Gastrocnemius medialis (tissue), 4 donors: Measurements from ENCODE around the gene GNAQ. TPM values are rescaled to one million over a fixed set of nuclear protein-coding genes. Genes with fewer than 3 reads are reported as not detected.
A peak's percentile ranks its signal among the peaks of the same experiment; 100 is the strongest.

Experiments
- ATAC-seq, 2 donors: fragments of 150-250 bp; one replicate each; pipeline ENCODE4 v1.9.1; 2016
- DNase-seq, 2 donors: peaks; one replicate each; pipeline ENCODE4 v3.0.0-alpha.2; 2019
- H3K27ac ChIP-seq, 4 donors: fragments of 200-600 bp; sonication (generic); 1 replicate in 1 of 4; 2 replicates in 3 of 4; pipeline ENCODE4 v1.5.1; 2016 to 2018; ENCODE audit warnings: mild to moderate bottlenecking in 2 of 4, moderate library complexity in 1 of 4
- H3K27me3 ChIP-seq, 3 donors: fragments of 200-600 bp; sonication (generic) in 2 of 3; 1 replicate in 1 of 3; 2 replicates in 2 of 3; pipeline versions ENCODE4 v1.5.1 to v1.6.0; 2016 to 2019; ENCODE audit warnings: mild to moderate bottlenecking in 1 of 3, moderate library complexity in 1 of 3
- H3K36me3 ChIP-seq, 2 donors: fragments of 200-600 bp; sonication (generic) in 1 of 2; one replicate each; pipeline ENCODE4 v1.5.1; 2017 to 2018
- H3K4me1 ChIP-seq, 2 donors: fragments of 200-600 bp; sonication (generic) in 1 of 2; one replicate each; pipeline ENCODE4 v1.5.1; 2016 to 2017; ENCODE audit warnings: mild to moderate bottlenecking in 2 of 2
- H3K4me3 ChIP-seq, 4 donors: fragments of 200-600 bp; sonication (generic) in 3 of 4; 1 replicate in 1 of 4; 2 replicates in 3 of 4; pipeline ENCODE4 v1.5.1; 2016 to 2019; ENCODE audit warnings: mild to moderate bottlenecking in 2 of 4
- H3K9me3 ChIP-seq, 3 donors: fragments of 200-600 bp; sonication (generic) in 2 of 3; 1 replicate in 1 of 3; 2 replicates in 2 of 3; pipeline ENCODE4 v1.5.1; 2016 to 2019
- CTCF ChIP-seq, 5 experiments: fragments of 450-650 bp in 3 of 5; fragments of 200-600 bp in 2 of 5; sonication (generic) in 2 of 5; IDR thresholded peaks in 4 of 5; conservative IDR thresholded peaks in 1 of 5; 1 replicate in 4 of 5; 2 replicates in 1 of 5; pipeline ENCODE4 v1.5.1; 2016 to 2019; ENCODE audit warnings: antibody characterized with exemption in 5 of 5, mild to moderate bottlenecking in 3 of 5, moderate library complexity in 3 of 5
- POLR2A ChIP-seq, 2 donors: fragments of 450-650 bp; IDR thresholded peaks; one replicate each; pipeline ENCODE4 v1.6.1; 2017; ENCODE audit warnings: antibody characterized with exemption in 2 of 2, mild to moderate bottlenecking in 2 of 2, moderate library complexity in 2 of 2
- in situ Hi-C, 4 donors: fragments of 200-750 bp; cut with MboI; loops; one replicate each; pipeline versions ENCODE4 v1.15.0 to v1.8.0; 2017; ENCODE audit warnings: low sequenced_read_pairs in 4 of 4
- intact Hi-C: fragments of 100-400 bp; cut with DNase I; formaldehyde crosslinking; loops from one replicate; pipeline ENCODE4 v1.15.1; 2023; ENCODE audit warnings: low total_unique reads
- total RNA-seq, 4 donors: library from RNA; depleted of rRNA; stranded (reverse); fragments of >200 nt; gene quantifications; one replicate each; pipeline versions ENCODE4 v1.1.0 to v1.2.3, GENCODE V29; 2016

GNAQ gene
- total RNA-seq, 4 donors from 2014 or later, result 11.3 to 25.9 (median 18.7) TPM

- intact Hi-C loops, result loop anchor here (2.0 to 10.0 kb wide), 3 partner anchors 42 to 228 kb away; partner anchors contain the start of gene GNAQ
- Histone ChIP-seq H3K4me3 (no peak overlapping the region), H3K9me3 (no peaks in the 10 kb centered on the region), H3K4me1 (peaks cover 17 to 30% of the 10 kb centered on the region in 2 donors), H3K27me3 (no peaks in the 10 kb centered on the region), H3K36me3 (no peaks in the 10 kb centered on the region), H3K27ac (peak overlapping the region; percentile 62 to 76 (median 68))
- DNase-seq (peak; percentile 28 to 37), ATAC-seq (peak; percentile 93 to 96)
- in situ Hi-C loops, result no loop called here
- TF ChIP-seq POLR2A (IDR thresholded peaks at IDR 0.05), result no peak
- TF ChIP-seq CTCF (IDR thresholded peaks at IDR 0.05 in 4 of 5, conservative IDR thresholded peaks at IDR 0.05 in 1 of 5), result peak in 2 of 5 experiments; percentile 11 to 18
These were observed 224.3 kb downstream of the GNAQ start for GRCh38 chr9:77807281-77807683.

DNA sequence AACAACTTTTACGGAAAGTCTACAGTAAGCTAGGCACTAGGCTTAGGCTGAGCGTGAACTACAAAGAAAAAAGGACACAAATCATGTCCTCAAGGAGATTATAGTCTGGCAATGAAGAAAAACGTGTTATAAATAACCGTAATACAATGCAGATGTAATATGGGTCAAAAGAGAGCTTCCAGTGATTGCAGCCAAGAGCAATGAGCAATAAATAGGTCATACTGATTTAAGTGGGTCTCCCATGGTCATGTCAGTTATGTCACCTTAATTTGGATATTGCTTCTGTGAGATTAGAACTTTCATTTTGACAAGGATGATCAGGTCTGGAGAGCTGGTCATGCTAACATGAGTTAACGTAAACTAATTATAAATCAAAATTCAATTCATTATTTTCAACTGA is 224.9 kb downstream of the GNAQ start:
- in situ Hi-C loops, result no loop called here
- TF ChIP-seq POLR2A (IDR thresholded peaks at IDR 0.05) (no peak), CTCF (IDR thresholded peaks at IDR 0.05 in 4 of 5, conservative IDR thresholded peaks at IDR 0.05 in 1 of 5) (no peak)
- peaks cover 17 to 30% of the 10 kb centered on the region in 2 donors for H3K4me1 ChIP-seq
- no peak overlapping the region for H3K4me3 ChIP-seq
- DNase-seq (no peak), ATAC-seq (no peak)
- intact Hi-C loops, result loop anchor here (2.0 to 10.0 kb wide), 3 partner anchors 42 to 228 kb away; partner anchors contain the start of gene GNAQ
- H3K36me3 ChIP-seq, result no peaks in the 10 kb centered on the region
- no peaks in the 10 kb centered on the region for H3K9me3 ChIP-seq
- H3K27ac ChIP-seq, result peak overlapping the region; percentile 62 to 76 (median 68)
- H3K27me3 ChIP-seq, result no peaks in the 10 kb centered on the region

GRCh38 chr9:77805810-77806209 is 225.8 kb downstream of the GNAQ start:
- TF ChIP-seq CTCF (IDR thresholded peaks at IDR 0.05 in 4 of 5, conservative IDR thresholded peaks at IDR 0.05 in 1 of 5) (no peak), POLR2A (IDR thresholded peaks at IDR 0.05) (no peak)
- no peaks in the 10 kb centered on the region for H3K36me3 ChIP-seq
- intact Hi-C loops, result loop anchor here (2.0 to 10.0 kb wide), 3 partner anchors 43 to 229 kb away; partner anchors contain the start of gene GNAQ
- H3K27me3 ChIP-seq, result no peaks in the 10 kb centered on the region
- no peak overlapping the region for H3K4me3 ChIP-seq
- in situ Hi-C loops, result no loop called here
- no peaks in the 10 kb centered on the region for H3K9me3 ChIP-seq
- no peak for ATAC-seq
- no peak for DNase-seq
- no peak overlapping the region for H3K27ac ChIP-seq
- peaks cover 17 to 30% of the 10 kb centered on the region in 2 donors for H3K4me1 ChIP-seq

- H3K36me3 ChIP-seq, result no peaks in the 10 kb centered on the region
- no peak overlapping the region for H3K27ac ChIP-seq
- ATAC-seq (no peak), DNase-seq (no peak)
- TF ChIP-seq POLR2A (IDR thresholded peaks at IDR 0.05) (no peak), CTCF (IDR thresholded peaks at IDR 0.05 in 4 of 5, conservative IDR thresholded peaks at IDR 0.05 in 1 of 5) (no peak)
- no peaks in the 10 kb centered on the region for H3K27me3 ChIP-seq
- in situ Hi-C loops, result no loop called here
- H3K4me3 ChIP-seq, result no peak overlapping the region
- intact Hi-C loops, result loop anchor here (10.0 kb wide), 1 partner anchor 231 kb away; the partner anchor contains the start of gene GNAQ
- H3K9me3 ChIP-seq, result no peaks in the 10 kb centered on the region
- H3K4me1 ChIP-seq, result peaks cover 17 to 28% of the 10 kb centered on the region in 2 donors
These were observed 228.2 kb downstream of the GNAQ start for GRCh38 chr9:77803423-77803822.
